HT1080 (cell line): Measurements from ENCODE around the gene RETN. TPM values are rescaled to one million over a fixed set of nuclear protein-coding genes. Genes with fewer than 3 reads are reported as not detected.

Source experiments
- DNase-seq: peaks from one replicate; pipeline ENCODE4 v3.0.0-alpha.2; 2015; ENCODE audit warnings: low read depth
- total RNA-seq: library from RNA; depleted of rRNA; stranded (reverse); fragments of >200 nt; shearing (Covaris generic); gene quantifications from 2 replicates; pipeline ENCODE4 v1.2.3, GENCODE V29; 2014

Gene RETN
- total RNA-seq, 1 experiment from 2014 or later: not detected

- DNase-seq: no peak
Observed at GRCh38 chr19:7657131-7657751, 11.6 kb upstream of the RETN start.

- no peak for DNase-seq
Observed at GRCh38 chr19:7658219-7658686, 10.6 kb upstream of the RETN start.

GRCh38 chr19:7661744-7662538 lies 6.9 kb upstream of the RETN start:
- no peak for DNase-seq

- DNase-seq: no peak
Observed at GRCh38 chr19:7662657-7663056, 6.2 kb upstream of the RETN start.

- DNase-seq: no peak
Observed at GRCh38 chr19:7663706-7664105, 5.1 kb upstream of the RETN start.

- no peak for DNase-seq
Observed at GRCh38 chr19:7665076-7665475, 3.8 kb upstream of the RETN start.

- no peak for DNase-seq
Observed at GRCh38 chr19:7669641-7670040, 792 bp downstream of the RETN start.

- no peak for DNase-seq
Observed at GRCh38 chr19:7670150-7670783, 1.4 kb downstream of the RETN start.

GRCh38 chr19:7670790-7671189 lies 1.9 kb downstream of the RETN start:
- no peak for DNase-seq

GRCh38 chr19:7672522-7672921 lies 3.7 kb downstream of the RETN start:
- DNase-seq: no peak

GRCh38 chr19:7674010-7675005 lies 5.5 kb downstream of the RETN start:
- DNase-seq: peak; percentile 50

GRCh38 chr19:7676376-7676775 lies 7.5 kb downstream of the RETN start:
- DNase-seq: no peak

GRCh38 chr19:7676854-7677253 lies 8.0 kb downstream of the RETN start, which contains the start of gene MCEMP1:
Gene MCEMP1, plus strand, starts transcription at chr19:7677090. Its CDS starts 31 bp downstream, at chr19:7677121.
- DNase-seq: no peak

GRCh38 chr19:7677669-7678311 lies 8.9 kb downstream of the RETN start:
- no peak for DNase-seq

GRCh38 chr19:7678971-7679751 lies 10.3 kb downstream of the RETN start:
- no peak for DNase-seq

GRCh38 chr19:7679771-7680605 lies 11.1 kb downstream of the RETN start:
- DNase-seq: no peak

GRCh38 chr19:7680606-7681339 lies 11.9 kb downstream of the RETN start, which contains the start of gene TRAPPC5:
Gene TRAPPC5, plus strand, starts transcription at chr19:7680833. Its CDS starts 1,421 bp downstream, at chr19:7682254.
- peak; percentile 57 for DNase-seq
